NCI-H1092 (cell line): Measurements from ENCODE around the gene NBPF10.
"Not testable (repeated sequence)": the region's sequence is repeated elsewhere in the genome, so short reads cannot be mapped to it uniquely, and the experiment has no call there.

Experiments used
- DNase-seq: peaks from one replicate; lab custom pipeline; 2025; lab: John Stamatoyannopoulos, UW

NBPF10 gene

GRCh38 chr1:146144465-146144864 is at the start of gene NBPF10:
NBPF10 (minus strand) TSS chr1:146144804; CDS start chr1:146144769, 35 bp downstream.
- not testable (repeated sequence) for DNase-seq

GRCh38 chr1:146174531-146174930 is 29.9 kb upstream of the NBPF10 start:
- DNase-seq: not testable (repeated sequence)

- not testable (repeated sequence) for DNase-seq
Observed at GRCh38 chr1:146167740-146168139, 23.1 kb upstream of the NBPF10 start.

- not testable (repeated sequence) for DNase-seq
Observed at GRCh38 chr1:146167273-146167672, 22.7 kb upstream of the NBPF10 start.
